A673 (cell line): ENCODE data around the gene KCNF1.

Source experiments
- CTCF ChIP-seq: fragments of 300-800, 200-600 bp; sonication (generic); conservative IDR thresholded peaks from 2 replicates; pipeline ENCODE4 v1.5.1; 2017; ENCODE audit warnings: low read depth, mild to moderate bottlenecking, antibody characterized with exemption, low read length, moderate library complexity, mixed read lengths
- EZH2 ChIP-seq: fragments of 200-600 bp; sonication (generic); IDR thresholded peaks from 2 replicates; pipeline ENCODE4 v1.6.1; 2017; ENCODE audit warnings: borderline replicate concordance, low read depth, mild to moderate bottlenecking, mixed read lengths, antibody characterized with exemption, low read length; ENCODE audit not compliant: poor library complexity, severe bottlenecking

DNA sequence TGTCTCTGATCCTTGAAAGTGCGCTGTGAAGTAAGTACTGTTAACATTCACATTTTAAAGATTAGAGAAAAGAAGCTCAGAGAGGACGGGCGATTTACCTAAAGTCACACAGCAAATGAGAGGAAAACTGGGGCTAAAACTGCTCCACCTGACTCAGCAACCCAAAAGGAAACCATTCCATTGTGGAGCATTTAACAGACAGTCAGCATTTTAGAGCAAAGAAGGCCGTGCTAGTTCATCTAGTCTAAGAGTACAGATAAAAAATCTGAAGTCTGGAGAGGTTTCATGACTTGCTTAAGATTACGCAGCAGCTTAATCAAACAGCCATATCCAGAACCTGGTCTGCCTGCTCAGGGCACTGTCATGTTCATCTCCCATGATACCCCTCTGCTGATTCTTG, 19.9 kb upstream of the KCNF1 start:
- TF ChIP-seq CTCF (no peak), EZH2 (no peak)
